ENCODE measurements around the gene ARHGEF39.

The ARHGEF39 gene

DNA sequence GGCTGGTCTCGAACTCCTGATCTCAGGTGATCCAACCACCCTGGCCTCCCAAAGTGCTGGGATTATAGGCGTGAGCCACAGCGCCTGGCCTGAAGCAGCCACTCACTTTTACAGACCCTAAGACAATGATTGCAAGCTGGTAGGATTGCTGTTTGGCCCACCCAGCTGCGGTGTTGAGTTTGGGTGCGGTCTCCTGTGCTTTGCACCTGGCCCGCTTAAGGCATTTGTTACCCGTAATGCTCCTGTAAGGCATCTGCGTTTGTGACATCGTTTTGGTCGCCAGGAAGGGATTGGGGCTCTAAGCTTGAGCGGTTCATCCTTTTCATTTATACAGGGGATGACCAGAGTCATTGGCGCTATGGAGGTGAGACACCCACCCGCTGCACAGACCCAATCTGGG, 10.2 kb upstream of the ARHGEF39 start:
- no peak for DNase-seq (ENCODE audit: low read depth, low spot score)

DNA sequence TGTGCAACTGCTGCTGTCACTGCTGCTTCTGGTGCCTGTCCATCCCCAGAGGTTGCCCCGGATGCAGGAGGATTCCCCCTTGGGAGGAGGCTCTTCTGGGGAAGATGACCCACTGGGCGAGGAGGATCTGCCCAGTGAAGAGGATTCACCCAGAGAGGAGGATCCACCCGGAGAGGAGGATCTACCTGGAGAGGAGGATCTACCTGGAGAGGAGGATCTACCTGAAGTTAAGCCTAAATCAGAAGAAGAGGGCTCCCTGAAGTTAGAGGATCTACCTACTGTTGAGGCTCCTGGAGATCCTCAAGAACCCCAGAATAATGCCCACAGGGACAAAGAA, 9.0 kb upstream of the ARHGEF39 start:
- DNase-seq (ENCODE audit: low read depth, low spot score), result no peak

DNA sequence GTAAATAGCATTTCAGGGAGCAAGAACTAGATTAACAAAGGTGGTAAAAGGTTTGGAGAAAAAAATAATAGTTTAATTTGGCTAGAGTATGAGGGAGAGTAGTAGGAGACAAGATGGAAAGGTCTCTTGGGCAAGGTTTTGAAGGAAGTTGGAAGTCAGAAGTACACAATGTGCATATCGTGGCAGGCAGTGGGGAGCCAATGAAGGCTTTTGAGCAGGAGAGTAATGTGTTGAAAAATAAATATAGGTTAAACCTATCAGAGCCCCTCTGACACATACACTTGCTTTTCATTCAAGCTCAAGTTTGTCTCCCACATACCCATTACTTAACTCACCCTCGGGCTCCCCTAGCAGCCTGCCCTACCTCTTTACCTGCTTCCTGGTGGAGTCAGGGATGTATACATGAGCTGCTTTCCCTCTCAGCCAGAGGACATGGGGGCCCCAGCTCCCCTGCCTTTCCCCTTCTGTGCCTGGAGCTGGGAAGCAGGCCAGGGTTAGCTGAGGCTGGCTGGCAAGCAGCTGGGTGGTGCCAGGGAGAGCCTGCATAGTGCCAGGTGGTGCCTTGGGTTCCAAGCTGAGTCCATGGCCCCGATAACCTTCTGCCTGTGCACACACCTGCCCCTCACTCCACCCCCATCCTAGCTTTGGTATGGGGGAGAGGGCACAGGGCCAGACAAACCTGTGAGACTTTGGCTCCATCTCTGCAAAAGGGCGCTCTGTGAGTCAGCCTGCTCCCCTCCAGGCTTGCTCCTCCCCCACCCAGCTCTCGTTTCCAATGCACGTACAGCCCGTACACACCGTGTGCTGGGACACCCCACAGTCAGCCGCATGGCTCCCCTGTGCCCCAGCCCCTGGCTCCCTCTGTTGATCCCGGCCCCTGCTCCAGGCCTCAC, 8.4 kb upstream of the ARHGEF39 start, which contains the start of gene CA9:
Gene CA9 (plus strand): TSS at position 797 of the 893 bp plus-strand sequence. CDS start 32 bp downstream, at position 829.
- DNase-seq (ENCODE audit: low read depth, low spot score), result no peak

DNA sequence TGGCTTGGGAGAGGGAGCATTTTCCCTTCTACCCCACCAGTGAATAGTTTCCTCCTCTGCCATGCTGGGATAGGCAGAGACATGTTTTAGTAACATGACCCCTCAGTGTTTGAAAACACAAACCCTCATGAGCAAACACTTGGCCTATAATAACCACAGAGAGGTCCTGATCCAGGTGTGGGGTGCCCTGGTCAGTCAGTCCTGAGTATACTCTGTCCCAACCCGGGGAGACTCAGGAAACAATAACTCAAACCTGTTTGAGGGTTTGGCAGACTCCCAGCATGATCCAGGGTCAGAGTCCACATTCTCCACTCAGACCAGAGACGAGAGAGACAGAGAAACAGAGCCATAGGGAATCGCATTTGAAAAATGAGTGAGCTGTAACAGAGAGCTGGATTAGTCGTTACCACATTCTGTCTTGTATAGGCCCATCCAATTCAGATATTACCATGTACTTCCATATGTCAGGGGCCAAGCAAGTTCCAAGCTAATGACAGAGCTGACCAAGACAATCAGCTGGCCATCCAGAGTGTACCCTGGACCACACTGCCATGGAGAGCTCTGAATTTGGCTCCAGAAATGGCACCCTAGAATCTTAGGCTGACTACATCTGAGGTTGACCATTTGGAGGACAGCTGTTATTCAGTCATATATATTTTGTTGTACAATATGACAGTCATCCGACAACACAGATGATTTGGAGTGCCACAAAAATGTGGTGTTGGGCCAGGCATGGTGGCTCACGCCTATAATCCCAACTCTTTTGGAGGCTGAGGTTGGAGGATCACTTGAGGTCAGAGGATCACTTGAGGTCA, 4.5 kb upstream of the ARHGEF39 start:
- DNase-seq (ENCODE audit: low read depth, low spot score), result peak; percentile 25

DNA sequence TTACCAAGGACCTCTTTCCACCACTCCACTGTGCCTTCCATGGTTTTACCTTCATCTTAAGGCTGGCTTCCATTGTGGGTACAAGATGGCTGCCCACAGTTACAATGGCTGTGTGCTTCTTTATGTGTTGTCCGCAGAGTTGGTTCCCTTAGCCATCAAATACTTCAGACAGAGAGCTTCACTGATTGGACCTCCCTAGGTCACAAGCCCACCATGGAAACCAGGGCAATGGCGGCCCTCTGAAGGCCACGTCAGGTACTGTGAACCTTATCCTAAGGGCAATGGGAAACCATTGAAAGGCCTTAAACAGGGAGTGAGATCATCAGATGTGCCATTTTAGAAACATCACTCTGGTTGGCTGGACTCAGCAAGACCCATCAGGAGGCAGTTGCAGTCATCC, 2.9 kb upstream of the ARHGEF39 start:
- DNase-seq (ENCODE audit: low read depth, low spot score), result no peak

DNA sequence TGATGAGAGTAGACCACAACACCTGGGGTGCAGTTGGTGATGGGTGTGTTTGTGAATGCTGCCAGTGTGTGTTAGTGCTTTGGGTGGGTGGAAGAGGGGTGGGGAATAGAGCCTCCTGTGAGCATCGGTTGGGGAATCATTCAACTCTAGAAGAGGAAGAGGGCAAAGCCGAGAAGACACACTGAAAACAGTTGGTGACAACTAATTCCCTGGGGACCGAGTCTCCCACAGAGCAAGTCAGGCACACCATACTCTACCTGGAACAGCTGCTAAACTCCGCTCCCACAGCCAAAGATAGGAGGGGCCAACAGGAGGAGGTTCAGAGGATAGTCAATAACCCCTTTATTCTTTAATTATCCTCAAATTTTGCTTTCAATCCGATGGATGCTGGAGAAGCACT, 1.6 kb upstream of the ARHGEF39 start:
- DNase-seq (ENCODE audit: low read depth, low spot score), result no peak

DNA sequence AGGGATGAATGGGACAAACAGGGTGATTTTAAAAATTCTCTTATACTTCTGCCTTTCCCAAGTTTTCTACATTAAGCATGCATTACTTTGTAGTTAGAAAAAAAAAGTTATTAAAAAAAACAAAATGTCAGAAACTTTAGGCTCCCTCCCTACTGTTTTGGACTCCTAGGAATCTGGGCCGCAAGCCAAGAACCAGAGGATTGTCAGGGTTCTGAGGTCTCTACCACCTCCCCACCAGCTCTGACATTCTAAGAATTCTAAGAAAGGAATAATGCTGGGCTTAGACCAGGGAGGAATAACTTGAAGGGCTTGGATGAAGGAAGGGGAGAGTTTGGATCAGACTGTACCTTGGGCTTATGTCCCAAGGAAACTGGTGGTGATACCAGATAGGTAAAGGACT, 1.1 kb upstream of the ARHGEF39 start:
- peak; percentile 83 for DNase-seq (ENCODE audit: low read depth, low spot score)

DNA sequence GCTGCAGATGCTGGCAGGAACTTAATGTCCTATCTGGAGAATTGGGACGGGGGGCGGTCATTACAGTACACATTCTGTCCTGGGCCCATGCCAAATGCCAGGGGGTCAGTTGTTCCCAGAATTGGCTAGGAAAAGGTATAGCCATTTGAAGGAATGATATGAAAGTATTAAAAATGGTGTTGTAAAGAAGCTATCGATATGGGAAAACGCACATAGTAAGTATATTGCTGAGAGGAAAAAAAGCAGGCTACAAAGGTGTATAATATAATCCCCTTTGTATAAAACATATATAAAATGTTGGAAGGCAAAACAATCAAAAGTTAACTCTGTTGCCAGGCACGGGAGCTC, 450 bp upstream of the ARHGEF39 start:
- no peak for DNase-seq (ENCODE audit: low read depth, low spot score)

DNA sequence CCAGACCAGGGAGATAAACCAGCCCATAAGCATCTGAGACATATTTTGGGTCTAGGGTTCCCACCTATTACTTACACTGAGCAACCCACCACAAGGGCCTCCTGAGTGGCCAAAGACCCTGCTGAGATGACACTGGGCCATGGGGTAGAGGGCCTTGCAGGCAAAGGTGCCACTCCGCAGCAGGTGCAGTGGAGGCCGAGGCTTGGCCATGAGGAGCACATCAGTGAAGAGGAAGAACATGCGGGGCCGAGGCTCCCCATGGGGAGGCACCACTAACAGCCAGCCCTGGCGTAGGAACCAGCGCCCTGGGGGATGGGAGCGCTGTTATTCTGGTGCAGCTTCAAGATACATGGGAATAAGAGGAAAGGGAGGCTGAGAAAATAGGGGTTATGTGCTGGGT, 2.6 kb downstream of the ARHGEF39 start:
- no peak for DNase-seq (ENCODE audit: low read depth, low spot score)

DNA sequence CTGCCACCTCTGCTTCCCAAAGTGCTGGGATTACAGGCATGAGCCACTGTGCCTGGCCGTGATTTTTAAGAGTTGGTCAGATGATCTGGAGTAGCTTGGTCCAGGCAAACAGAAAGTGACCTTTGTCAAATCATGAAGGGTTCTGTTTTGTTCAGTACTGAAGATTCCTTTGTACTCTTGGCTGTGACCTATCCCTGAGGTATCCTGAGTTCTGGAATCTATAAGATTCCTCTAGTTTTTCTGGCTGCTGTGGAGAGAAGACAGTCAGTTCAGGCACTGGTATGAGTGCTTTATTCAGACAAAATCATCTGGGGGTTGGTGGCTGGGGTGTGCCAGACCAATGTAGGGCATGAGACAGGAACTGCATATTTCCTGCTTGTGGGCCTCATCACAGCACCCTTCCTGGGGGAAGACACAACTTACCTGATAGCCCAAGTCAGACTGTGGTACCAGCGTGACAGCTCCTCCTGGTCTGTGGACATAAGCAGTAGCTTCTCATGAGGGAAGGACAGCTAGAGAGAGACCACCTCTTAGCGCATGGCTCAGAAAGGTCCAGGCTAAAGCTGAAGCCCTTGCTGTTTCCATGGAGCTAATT, 3.1 kb downstream of the ARHGEF39 start:
- DNase-seq (ENCODE audit: low read depth, low spot score), result no peak

DNA sequence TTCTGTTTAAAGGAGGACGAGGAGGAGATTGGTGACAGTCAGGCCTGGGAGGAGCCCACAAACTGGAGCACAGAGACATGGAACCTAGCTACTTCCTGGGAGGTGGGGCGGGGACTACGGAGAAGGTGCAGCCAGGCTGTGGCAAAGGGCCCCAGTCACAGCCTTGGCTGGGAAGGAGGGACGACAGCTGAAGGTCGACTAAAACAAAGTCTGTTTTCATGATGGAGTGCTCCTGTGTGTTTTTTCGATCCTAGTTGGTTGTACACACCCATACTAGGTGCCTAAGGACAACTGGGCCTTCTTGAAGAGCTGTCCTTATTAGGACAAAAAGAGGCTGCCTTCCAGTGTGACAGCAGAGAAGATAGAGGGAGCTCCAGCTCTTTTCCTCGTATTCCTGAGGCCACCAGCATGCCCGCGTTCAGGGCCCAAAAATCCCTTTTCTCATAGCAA, 4.0 kb downstream of the ARHGEF39 start:
- DNase-seq (ENCODE audit: low read depth, low spot score), result peak; percentile 55

DNA sequence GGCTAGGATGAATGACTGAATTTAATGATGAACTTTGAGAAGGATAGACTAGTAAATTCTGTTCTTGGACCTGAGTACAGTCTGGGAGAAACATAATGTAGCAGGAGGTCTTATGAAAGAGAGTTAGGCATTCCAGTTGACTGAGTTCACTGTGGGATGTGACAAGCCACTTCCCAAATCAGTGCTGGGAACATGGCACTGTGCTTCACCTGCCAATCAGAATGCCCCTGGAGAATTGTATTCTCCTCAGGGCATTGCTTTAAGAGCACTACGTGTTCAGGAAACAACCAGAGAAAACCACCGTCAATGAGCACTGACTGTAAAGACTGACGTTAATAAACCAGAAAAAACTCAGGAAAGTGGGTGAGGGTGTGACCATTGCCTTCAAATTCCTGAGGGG, 5.7 kb downstream of the ARHGEF39 start:
- DNase-seq (ENCODE audit: low read depth, low spot score), result peak; percentile 66

DNA sequence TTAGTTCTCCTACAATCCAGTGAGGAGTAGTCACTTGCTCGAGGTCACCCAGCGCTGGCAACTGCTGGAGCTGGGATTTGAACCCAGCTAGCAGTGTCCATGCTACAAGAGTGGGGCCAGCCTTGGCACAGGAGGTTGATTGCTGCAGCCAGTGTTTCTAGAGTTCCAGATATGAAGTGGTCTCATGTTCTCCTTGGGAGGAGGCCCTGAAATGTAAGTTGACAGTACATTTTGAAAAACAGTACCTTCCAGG, 6.1 kb downstream of the ARHGEF39 start:
- DNase-seq (ENCODE audit: low read depth, low spot score), result peak; percentile 52

DNA sequence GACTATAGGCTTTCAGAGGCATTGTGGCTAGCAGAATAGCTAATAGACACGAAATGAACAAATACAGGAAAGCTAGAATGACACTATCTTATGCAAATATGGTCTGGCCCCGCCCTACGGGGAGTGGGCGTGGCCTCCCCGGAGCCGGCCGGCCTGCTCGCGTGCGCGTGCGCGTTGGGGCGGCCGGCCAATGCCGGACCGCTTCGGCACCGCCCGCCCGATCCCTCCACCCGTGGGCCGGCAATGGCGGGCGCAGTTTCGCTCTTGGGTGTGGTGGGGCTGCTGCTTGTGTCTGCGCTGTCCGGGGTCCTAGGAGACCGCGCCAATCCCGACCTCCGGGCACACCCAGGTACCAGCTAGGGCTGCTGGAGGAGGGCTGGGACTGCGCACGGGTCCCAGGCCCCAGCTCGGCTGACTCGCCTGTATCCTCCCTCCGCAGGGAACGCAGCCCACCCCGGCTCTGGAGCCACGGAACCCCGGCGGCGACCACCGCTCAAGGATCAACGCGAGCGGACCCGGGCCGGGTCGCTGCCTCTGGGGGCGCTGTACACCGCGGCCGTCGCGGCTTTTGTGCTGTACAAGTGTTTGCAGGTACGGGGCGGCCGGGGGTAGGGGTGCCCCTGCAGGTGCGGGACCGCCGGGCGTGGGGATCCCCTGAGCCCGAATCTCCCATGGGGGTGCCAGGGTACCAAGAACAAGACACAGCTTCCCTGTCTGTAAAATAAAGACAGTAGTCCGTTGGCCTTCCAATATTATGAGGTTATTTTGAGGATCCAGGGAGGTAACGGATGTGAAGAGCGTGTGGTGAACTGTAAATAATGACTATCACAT, 6.6 kb downstream of the ARHGEF39 start, which contains the start of gene CCDC107:
Gene CCDC107 (plus strand): TSS at position 156 of the 831 bp plus-strand sequence. CDS start 88 bp downstream, at position 244.
- peak; percentile 95 for DNase-seq (ENCODE audit: low read depth, low spot score)

DNA sequence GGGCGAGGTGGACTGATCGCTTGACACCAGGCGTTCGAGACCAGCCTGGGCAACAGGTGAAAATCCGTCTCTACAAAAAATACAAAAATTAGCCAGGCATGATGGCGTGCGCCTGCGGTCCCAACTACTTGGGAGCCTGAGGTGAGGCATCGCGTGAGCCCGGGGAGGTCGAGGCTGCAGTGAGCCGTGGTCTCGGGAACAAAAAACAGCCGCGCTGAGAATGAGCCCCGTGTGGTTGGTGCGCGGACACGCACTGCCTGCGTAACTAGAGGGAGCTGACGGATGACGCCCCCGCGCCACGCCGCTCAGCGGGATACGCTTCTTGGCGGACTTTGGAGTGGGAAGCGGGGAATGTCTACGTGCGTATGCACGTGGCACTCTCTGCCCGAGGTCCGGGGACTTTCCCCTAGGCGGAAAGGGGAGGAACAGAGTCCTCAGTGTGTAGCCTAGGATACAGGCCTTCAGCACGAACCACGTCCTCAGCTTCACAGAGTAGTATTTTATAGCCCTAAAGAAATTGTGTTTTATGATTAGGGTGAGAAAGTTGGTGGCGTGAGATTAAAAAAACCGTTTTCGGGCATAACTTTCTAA, 7.4 kb downstream of the ARHGEF39 start, which contains the start of gene RMRP:
Gene RMRP (minus strand): TSS at position 474 of the 591 bp plus-strand sequence.
- peak; percentile 100 for DNase-seq (ENCODE audit: low read depth, low spot score)

DNA sequence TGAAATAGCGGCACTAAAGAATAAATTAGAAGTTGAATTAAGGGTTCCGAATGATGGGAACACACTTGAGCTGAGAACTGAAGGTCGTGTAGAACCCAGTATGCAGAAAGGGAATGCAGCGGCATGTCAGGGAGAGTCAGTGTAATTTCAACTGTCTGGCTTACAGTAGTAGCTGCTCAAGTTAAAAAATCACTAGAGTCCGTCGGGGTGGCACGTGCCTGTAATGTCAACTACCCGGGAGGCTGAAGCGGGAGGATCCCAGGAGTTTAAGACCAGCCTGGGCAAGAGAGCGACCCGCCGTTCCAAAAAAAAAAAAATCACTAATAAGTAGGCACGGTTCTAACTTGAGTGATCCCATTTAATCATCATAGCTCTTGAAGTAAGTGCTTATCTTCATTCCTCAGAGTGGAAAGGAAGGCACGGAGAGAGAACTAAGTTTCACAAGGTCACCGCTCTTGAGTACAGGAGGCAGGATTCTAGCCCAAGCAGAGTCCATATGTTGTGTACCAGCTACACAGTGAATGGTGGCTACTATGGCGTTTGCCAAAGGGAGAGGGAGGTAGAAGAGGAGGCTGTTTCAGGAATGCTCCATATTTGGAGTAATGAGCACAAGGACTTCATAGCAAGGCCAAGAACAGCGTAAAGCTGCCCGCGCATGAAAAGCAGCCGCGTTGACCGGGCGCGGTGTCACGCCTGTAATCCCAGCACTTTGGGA, 8.0 kb downstream of the ARHGEF39 start:
- no peak for DNase-seq (ENCODE audit: low read depth, low spot score)

DNA sequence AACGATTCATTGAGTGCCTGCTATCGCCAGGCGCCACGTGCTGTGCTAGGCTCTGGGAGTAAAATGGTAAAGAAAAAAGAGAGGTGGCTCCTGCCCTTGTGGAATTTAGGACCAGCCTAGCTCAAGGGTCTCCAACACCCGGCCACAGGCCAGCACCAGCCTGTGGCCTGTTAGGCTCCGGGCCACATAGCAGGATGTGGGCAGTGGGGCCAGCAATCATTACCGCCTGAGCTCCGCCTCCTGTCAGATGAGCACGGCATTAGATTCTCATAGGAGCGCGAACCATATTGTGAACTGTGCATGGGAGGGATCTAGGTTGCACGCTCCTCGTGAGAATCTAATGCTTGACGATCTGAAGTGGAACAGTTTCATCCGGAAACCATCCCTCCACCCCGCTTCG, 8.6 kb downstream of the ARHGEF39 start:
- no peak for DNase-seq (ENCODE audit: low read depth, low spot score)

DNA sequence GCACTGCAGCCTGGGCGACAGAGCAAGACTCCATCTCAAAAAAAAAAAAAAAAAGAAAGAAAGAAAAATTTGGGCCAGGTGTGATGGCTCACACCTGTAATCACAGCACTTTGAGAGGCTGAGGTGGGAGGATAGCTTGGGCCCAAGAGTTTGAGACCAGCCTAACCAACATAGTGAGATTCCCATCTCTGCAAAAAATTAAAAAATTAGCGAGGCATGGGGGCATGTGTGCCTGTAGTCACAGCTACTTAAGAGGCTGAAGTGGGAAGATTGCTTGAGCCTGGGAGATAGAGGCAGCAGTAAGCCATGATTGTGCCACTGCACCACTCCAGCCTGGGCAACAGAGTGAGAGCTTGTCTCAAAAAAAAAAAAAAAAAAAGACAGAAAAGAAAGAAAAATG, 11.4 kb downstream of the ARHGEF39 start:
- no peak for DNase-seq (ENCODE audit: low read depth, low spot score)

DNA sequence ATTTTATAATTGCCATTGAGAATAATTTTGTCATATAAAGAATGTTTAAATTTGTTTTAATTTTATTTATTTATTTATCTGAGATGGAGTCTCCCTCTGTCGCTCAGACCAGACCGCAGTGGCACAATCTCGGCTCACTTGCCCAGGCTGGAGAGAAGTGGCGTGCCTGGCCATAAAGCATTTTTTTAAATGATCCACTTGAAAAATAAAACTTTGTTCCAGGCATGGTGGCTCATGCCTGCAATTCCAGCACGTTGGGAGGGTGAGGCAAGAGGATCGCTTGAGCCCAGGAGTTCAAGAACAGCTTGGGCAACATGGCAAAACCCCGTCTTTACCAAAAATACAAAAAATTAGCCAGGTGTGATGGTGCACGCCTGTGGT, 12.2 kb downstream of the ARHGEF39 start:
- DNase-seq (ENCODE audit: low read depth, low spot score), result no peak

DNA sequence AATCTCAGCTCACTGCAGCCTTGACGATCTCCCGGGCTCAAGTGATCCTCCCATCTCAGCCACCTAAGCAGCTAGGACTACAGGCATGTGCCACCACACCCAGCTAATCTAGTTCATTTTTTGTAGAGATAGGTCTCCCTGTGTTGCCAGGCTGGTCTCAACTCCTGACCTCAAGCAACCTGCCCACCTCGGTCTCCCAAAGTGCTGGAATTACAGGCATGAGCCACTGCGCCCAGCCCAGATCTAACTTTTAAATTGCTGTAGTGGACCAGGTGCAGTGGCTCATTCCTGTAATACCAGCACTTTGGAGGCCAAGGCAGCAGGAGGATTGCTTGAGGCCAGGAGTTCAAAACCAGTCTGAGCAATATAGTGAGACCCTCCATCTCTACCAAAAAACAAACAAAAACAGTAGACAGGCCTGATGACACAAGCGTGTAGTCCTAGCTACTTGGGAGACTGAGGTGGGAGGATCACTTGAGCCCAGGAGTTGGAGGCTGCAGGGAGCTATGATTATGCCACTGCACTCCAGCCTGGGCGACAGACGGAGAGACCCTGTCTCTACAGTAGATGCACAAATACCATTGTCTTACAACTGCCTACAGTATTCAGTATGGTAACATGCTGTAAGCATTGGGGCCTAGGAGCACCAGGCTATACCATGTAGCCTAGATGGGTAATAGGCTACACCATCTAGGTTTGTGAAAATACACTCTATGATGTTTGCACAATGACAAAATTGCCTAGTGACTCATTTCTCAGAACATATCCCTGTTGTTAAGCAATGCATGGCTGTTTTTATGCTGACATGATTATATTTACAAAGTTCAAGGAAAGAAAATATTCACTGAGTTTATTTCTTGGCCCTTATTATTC, 12.8 kb downstream of the ARHGEF39 start:
- no peak for DNase-seq (ENCODE audit: low read depth, low spot score)

Measured in astrocyte of the hippocampus (primary cell).